GM12875 (cell line): ENCODE data around the gene NEMP1.

Source experiments
- H3K4me3 ChIP-seq: one replicate; pipeline ENCODE4 v1.5.1; 2011; ENCODE audit warnings: low read depth, low read length, control low read depth
- TF ChIP-seq, protein P1 (sequence below): IDR thresholded peaks from 2 replicates; pipeline ENCODE4 v1.5.1; 2011; ENCODE audit warnings: low read depth, mild to moderate bottlenecking, control low read depth, inconsistent platforms, low read length, moderate library complexity, borderline replicate concordance; ENCODE audit not compliant: insufficient read depth

NEMP1 gene

DNA sequence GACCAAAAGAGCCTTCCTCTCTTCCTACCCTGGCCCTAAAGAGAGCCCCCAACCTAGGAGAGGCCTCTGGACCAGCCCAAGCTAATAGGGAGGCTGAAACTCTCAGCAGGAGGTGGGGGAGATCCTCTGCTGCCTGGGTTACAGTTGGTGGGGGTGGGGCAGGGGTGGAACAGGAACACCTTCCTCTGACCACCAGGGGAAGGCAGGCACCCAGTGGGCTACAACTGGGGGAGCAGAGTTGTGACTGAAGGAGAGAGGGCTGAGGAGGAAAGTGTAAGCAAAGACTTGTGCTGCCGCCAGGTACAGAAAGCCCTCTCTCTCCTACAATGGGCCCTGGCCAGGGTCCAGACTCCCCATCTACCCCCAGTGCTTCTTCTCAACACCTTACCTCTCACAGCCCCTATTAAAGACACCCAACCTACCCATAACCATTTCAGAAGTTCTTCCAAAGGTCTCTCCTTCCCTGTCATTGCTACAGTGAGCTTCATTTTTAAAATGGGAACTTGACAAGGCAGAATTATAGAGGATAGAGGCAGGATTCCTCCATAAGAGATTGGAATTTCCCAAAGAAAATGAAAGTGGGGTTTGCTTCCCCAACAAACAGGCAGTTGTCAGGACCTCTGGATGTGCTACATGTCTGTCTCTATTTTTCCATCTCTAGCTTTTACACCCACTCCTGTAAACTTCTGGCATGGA lies 30.0 kb downstream of the NEMP1 start:
- no peak overlapping the region for H3K4me3 ChIP-seq
- TF ChIP-seq, protein P1, sequence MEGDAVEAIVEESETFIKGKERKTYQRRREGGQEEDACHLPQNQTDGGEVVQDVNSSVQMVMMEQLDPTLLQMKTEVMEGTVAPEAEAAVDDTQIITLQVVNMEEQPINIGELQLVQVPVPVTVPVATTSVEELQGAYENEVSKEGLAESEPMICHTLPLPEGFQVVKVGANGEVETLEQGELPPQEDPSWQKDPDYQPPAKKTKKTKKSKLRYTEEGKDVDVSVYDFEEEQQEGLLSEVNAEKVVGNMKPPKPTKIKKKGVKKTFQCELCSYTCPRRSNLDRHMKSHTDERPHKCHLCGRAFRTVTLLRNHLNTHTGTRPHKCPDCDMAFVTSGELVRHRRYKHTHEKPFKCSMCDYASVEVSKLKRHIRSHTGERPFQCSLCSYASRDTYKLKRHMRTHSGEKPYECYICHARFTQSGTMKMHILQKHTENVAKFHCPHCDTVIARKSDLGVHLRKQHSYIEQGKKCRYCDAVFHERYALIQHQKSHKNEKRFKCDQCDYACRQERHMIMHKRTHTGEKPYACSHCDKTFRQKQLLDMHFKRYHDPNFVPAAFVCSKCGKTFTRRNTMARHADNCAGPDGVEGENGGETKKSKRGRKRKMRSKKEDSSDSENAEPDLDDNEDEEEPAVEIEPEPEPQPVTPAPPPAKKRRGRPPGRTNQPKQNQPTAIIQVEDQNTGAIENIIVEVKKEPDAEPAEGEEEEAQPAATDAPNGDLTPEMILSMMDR: no peak

DNA sequence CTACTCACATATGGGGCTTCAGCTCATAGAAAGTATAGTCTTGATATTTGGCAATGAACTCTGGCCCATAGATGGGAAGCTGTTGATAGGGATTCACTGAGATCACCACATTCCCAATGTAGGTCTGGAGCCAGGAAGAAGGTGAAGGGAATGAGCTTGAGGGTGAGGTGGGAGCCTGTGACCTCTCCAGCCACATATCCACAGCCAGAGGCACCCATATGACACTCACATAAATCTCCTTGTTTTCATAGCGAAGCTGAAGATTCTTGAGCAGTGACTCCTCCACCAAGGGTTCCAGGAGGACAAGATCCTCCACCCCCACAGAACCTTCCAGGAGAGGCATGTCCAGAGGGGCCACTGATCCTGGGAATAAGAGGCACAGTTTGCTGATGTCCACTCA lies 30.6 kb downstream of the NEMP1 start:
- no peak overlapping the region for H3K4me3 ChIP-seq
- TF ChIP-seq, protein P1: no peak

DNA sequence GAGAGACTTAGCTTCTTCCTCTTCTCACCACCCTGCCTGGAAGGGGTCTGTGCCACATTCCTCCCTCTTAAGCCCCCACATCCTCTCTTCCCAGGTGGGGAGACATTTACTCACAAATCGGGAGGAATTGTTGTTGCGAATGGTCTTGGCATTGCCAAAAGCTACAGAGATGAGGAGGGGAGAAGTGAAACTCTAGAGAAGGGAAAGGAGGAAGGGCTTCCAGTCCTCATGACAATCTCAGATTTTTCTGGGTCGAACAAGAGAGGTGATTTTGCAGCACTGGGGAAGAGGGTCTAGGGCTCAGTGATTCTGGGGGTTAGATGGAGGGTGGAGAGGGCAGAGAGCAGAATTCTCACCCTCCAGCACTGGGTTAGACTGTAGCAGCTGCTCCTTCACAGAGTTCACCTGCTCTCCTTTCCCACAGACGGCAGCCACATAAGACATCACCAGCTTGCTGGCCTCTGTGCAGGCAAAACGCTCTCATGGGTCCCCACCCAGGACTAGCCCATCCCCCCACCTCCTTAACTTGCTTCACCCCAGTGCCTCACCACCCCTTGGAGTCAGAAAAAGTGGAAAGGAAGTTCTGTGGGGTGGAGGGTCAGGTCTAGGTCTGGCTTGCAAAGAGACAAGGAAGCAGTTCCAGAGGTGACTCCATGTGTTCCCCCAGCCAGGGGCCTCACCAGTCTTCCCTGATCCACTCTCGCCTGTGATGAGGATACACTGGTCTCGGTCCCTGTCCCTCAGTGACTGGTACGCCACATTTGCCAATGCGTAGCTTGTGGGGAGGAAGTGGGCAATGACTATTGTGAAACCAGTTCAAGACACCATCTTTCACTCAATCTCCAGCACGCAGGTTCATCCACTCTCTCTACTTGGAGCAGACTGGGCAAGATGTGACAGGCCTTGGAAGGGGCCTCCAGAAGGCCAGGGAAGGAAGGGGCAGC lies 31.4 kb downstream of the NEMP1 start:
- H3K4me3 ChIP-seq: no peak overlapping the region
- TF ChIP-seq, protein P1: no peak

DNA sequence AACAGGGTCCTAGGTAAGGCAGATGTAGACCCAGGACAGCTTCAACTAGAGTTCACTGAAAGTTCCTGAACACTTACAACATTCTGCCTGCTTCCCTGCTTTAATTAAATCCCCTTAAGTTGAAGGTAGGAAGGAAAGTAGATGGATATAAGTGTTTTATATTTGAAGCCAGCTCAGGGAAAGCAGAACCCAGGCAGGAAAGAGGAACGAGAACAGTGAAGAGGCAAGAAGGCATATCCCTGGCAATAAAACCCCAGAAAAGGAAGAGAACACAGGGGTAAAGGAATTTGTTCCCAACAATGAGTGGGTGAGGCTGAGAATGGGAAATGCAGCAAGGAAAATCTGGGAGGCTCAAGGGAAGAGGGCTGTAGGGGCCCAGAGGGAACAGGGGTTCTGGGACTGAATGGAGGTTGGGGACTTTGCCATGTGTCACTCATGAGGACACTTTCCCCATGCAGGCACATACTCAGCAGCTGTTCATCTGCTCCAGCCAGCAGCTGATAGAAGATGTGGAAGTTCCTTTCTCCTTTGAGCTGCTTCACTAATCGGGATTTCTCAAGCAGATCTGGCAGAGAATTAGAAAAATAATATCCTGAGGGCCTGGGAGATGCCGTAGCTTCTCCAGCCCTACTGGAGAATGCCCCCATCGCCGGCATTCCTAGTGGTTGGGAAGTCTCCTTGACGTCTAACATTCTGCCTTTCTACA lies 32.4 kb downstream of the NEMP1 start:
- TF ChIP-seq, protein P1: no peak
- H3K4me3 ChIP-seq: no peak overlapping the region

DNA sequence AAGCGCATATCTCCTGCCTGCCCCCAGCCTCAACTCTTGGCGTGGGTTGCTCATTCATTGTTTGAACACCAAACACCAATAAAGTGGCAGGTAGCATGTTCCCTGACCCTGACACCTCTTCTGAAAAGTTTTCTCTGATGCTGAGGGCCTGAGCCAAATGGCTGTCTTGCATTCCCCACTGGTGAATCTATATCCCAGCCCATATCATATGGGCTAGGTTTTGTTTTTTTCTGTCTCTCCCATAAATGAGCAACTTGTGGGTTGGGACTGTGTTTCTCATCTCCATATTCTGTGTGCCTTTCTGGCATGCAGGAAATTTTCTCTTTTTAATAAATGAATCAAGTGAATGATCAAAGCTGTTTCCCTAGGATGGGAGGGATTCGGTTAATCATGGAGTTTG lies 33.7 kb downstream of the NEMP1 start:
- no peak overlapping the region for H3K4me3 ChIP-seq
- TF ChIP-seq, protein P1: no peak

DNA sequence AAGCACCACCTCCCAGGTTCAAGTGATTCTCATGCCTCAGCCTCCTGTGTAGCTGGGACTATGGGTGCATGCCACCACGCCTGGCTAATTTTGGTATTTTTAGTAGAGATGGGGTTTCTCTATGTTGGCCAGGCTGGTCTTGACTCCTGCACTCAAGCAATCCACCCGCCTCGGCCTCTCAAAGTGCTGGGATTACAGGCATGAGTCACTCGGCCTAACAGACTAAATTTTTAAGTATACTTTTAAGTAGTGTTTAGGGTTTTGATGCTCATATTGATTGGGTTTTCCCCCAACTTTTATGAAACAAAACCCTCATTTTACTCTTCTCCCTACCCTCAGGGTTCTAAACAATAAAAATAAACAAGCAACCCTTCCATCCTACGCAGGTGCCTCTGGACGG lies 34.1 kb downstream of the NEMP1 start:
- H3K4me3 ChIP-seq: no peak overlapping the region
- TF ChIP-seq, protein P1: no peak

DNA sequence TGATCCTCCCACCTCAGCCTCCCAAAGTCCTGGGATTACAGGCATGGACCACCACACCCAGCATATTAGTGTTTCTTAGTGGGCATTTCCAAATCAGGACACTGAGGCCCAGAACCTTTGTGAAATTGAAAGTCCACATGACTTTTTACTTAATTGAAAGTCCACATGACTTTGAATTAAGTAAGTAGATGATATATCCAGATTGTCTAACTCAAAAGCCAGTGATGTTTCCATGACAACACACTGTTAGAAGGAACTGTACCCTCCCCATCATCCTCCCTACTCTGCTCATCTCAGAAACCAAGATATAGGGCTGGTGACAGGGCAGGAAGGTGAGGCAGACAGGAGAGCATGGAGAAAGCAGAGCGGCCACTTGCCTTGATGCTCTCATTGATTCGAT lies 35.9 kb downstream of the NEMP1 start:
- no peak overlapping the region for H3K4me3 ChIP-seq
- TF ChIP-seq, protein P1: no peak
